Measurements from ENCODE around the gene SERPINC1. TPM values are rescaled to one million over a fixed set of nuclear protein-coding genes. Genes with fewer than 3 reads are reported as not detected.

SERPINC1 gene
- total and polyA plus RNA-seq, 10 of the 15 experiments (the other 5 are each of a cell fraction or from before 2014, with no cell fraction given): 0.11 to 0.44 TPM; not detected in 8

- ATAC-seq (no peak), DNase-seq (ENCODE audit: low read depth, low spot score) (no peak), FAIRE-seq (no peak)
- Histone ChIP-seq H3K27ac (ENCODE audit: control insufficient read depth, insufficient read depth) (no peak overlapping the region), H3K4me3 (no peak overlapping the region), H3K9me3 (replicated peaks; ENCODE audit: control insufficient read depth, insufficient read depth, low read length) (no peaks in the 10 kb centered on the region), H3K79me2 (ENCODE audit: control insufficient read depth, insufficient read depth, low read length) (no peaks in the 10 kb centered on the region), H3K4me1 (ENCODE audit: control insufficient read depth, insufficient read depth, low read length) (no peaks in the 10 kb centered on the region), H2AFZ (ENCODE audit: control insufficient read depth, low read depth, low read length) (no peak overlapping the region), H3K27me3 (replicated peaks in 1 of 2; ENCODE audit: control insufficient read depth in 2 of 2, insufficient read depth in 2 of 2, low read length in 1 of 2) (no peaks in the 10 kb centered on the region), H4K20me1 (ENCODE audit: control insufficient read depth, insufficient read depth) (no peaks in the 10 kb centered on the region), H3K4me2 (ENCODE audit: control insufficient read depth, insufficient read depth) (no peak overlapping the region), H3K9ac (ENCODE audit: control insufficient read depth, insufficient read depth, low read length) (no peak overlapping the region), H3K36me3 (ENCODE audit: control insufficient read depth in 2 of 2, insufficient read depth in 2 of 2, low read length in 1 of 2) (peaks cover 8 to 33% of the 10 kb centered on the region in 2 experiments)
- BruUV-seq (replicated peaks): no TSS peak
- ChIA-PET POLR2A (no interaction called here), RAD21 (ENCODE audit: unreplicated experiment) (no interaction called here), SMC1A (ENCODE audit: uncharacterized antibody, unreplicated experiment) (no interaction called here), CTCF (no interaction called here)
- in situ Hi-C loops (cut with MboI): no loop called here
- no peak for TF ChIP-seq BMI1 (IDR thresholded peaks at IDR 0.05; ENCODE audit: borderline replicate concordance)
- no peak for TF ChIP-seq SPI1 (IDR thresholded peaks at IDR 0.05; ENCODE audit: borderline replicate concordance, insufficient read depth, low read depth, low read length)
- TF ChIP-seq NFYB (IDR thresholded peaks at IDR 0.05; ENCODE audit: insufficient read depth, low read depth, low read length): no peak
- no peak for TF ChIP-seq PAX8 (IDR thresholded peaks at IDR 0.05)
- TF ChIP-seq SMAD1 (IDR thresholded peaks at IDR 0.05; ENCODE audit: low read depth, partially characterized antibody): no peak
- TF ChIP-seq EP300 (IDR thresholded peaks at IDR 0.05; ENCODE audit: borderline replicate concordance in 1 of 2, control insufficient read depth in 1 of 2, low read depth in 2 of 2, low read length in 2 of 2): no peak
- no peak for TF ChIP-seq CEBPZ (IDR thresholded peaks at IDR 0.05; ENCODE audit: low read depth, low read length)
- intact Hi-C loops (cut with micrococcal nuclease; ENCODE audit: unreplicated experiment): no loop called here
- WGBS (ENCODE audit: insufficient coverage, insufficient replicate concordance, low lambda C conversion rate, missing lambda C conversion rate): 100% methylated on average over 1 of the region's 1 CpG
These were observed 46.4 kb upstream of the SERPINC1 start for GRCh38 chr1:173963477-173963876.

All from GM12878 (cell line).